ENCODE results near the gene NTM. TPM values are rescaled to one million over a fixed set of nuclear protein-coding genes. Genes with fewer than 3 reads are reported as not detected.

Gene NTM
- total and polyA plus RNA-seq, 12 donors, result 0.43 to 3.0 (median 1.3) TPM

DNA sequence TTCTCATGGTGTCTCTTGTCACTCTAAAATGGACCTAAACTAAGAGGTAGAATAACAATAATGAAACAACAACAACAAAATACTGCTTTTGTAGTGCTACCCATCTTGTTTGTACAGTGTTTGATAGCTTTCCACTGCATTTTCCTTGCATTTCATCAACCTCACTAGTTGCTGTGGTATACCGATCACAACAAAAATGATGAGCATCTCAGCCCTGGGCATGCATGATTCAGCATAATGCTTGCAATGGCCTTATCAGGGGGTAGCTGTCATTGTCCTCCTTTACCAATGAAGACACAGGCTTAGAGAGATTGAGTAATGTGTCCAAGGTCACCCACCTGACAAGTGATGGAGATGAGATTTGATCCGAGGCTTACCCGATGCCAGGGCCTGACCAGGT lies 682.5 kb downstream of the NTM start:
- H3K9me3 ChIP-seq, result no peaks in the 10 kb centered on the region
- H3K36me3 ChIP-seq, result no peaks in the 10 kb centered on the region
- no peak overlapping the region for H3K4me3 ChIP-seq
- peaks cover 0 to 11% (median 0%) of the 10 kb centered on the region in 7 donors for H3K27me3 ChIP-seq
- intact Hi-C loops (cut with DNase I), result no loop called here
- no peak for DNase-seq
- H3K27ac ChIP-seq, result no peak overlapping the region
- TF ChIP-seq, protein P1, sequence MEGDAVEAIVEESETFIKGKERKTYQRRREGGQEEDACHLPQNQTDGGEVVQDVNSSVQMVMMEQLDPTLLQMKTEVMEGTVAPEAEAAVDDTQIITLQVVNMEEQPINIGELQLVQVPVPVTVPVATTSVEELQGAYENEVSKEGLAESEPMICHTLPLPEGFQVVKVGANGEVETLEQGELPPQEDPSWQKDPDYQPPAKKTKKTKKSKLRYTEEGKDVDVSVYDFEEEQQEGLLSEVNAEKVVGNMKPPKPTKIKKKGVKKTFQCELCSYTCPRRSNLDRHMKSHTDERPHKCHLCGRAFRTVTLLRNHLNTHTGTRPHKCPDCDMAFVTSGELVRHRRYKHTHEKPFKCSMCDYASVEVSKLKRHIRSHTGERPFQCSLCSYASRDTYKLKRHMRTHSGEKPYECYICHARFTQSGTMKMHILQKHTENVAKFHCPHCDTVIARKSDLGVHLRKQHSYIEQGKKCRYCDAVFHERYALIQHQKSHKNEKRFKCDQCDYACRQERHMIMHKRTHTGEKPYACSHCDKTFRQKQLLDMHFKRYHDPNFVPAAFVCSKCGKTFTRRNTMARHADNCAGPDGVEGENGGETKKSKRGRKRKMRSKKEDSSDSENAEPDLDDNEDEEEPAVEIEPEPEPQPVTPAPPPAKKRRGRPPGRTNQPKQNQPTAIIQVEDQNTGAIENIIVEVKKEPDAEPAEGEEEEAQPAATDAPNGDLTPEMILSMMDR (IDR thresholded peaks at IDR 0.05), result no peak
- WGBS, 2 donors, result 88 to 93% methylated on average over 3 of the region's 3 CpGs
- peaks cover 0 to 9% (median 0%) of the 10 kb centered on the region in 9 donors for H3K4me1 ChIP-seq
- ATAC-seq, result no peak

DNA sequence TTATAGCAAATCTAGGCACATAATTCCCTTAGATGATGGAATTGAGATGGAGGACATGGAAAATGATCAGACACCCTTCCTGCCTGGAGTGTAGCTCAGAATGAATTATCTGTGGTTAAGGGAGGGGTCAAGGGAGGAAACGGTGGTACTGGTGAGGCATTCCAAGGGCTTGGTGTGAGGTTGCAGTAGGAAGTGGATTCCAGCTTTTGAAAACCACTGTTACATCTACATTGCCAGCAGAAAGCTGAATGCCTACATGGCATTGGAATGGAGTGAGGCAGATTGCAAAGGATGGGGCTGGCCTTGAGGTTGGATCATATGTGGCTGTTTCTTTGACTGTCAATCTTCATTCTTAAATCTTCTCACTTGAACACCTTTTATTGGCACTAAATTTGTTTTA lies 684.4 kb downstream of the NTM start:
- intact Hi-C loops (cut with DNase I), result no loop called here
- TF ChIP-seq, protein P1 (IDR thresholded peaks at IDR 0.05), result no peak
- H3K4me3 ChIP-seq, result no peak overlapping the region
- WGBS, 2 donors, result 21 to 36% methylated on average over 1 of the region's 1 CpG
- H3K4me1 ChIP-seq, result peaks cover 0 to 13% (median 0%) of the 10 kb centered on the region in 9 donors
- no peak overlapping the region for H3K27ac ChIP-seq
- DNase-seq, result no peak
- H3K36me3 ChIP-seq, result no peaks in the 10 kb centered on the region
- H3K27me3 ChIP-seq, result peaks cover 0 to 5% (median 0%) of the 10 kb centered on the region in 7 donors
- no peak for ATAC-seq
- no peaks in the 10 kb centered on the region for H3K9me3 ChIP-seq

- DNase-seq, result no peak
- Histone ChIP-seq H3K27ac (no peak overlapping the region), H3K4me1 (peaks cover 0 to 13% (median 0%) of the 10 kb centered on the region in 9 donors), H3K27me3 (peaks cover 0 to 5% (median 0%) of the 10 kb centered on the region in 7 donors), H3K9me3 (no peaks in the 10 kb centered on the region), H3K4me3 (no peak overlapping the region), H3K36me3 (no peaks in the 10 kb centered on the region)
- ATAC-seq, result no peak
- intact Hi-C loops (cut with DNase I), result no loop called here
- 79% methylated on average over 6 of the region's 6 CpGs for WGBS, 2 donors
- TF ChIP-seq, protein P1 (IDR thresholded peaks at IDR 0.05), result no peak
Measured at GRCh38 chr11:132055296-132055695, 684.9 kb downstream of the NTM start.

- Histone ChIP-seq H3K9me3 (no peaks in the 10 kb centered on the region), H3K27ac (peak overlapping the region in 1 of 10 donors; percentile 54), H3K27me3 (peaks cover 0 to 5% (median 0%) of the 10 kb centered on the region in 7 donors), H3K4me1 (peaks cover 0 to 13% (median 0%) of the 10 kb centered on the region in 9 donors), H3K4me3 (no peak overlapping the region), H3K36me3 (no peaks in the 10 kb centered on the region)
- TF ChIP-seq, protein P1 (IDR thresholded peaks at IDR 0.05), result no peak
- intact Hi-C loops (cut with DNase I), result no loop called here
- 51 to 54% methylated on average over 6 of the region's 6 CpGs for WGBS, 2 donors
- ATAC-seq (no peak), DNase-seq (no peak)
Measured at GRCh38 chr11:132056689-132057088, 686.3 kb downstream of the NTM start.
